ENCODE measurements around the gene DOK7. TPM values are rescaled to one million over a fixed set of nuclear protein-coding genes. Genes with fewer than 3 reads are reported as not detected.

The DOK7 gene
- total RNA-seq, 1 donor from 2014 or later = 33.5 TPM

DNA sequence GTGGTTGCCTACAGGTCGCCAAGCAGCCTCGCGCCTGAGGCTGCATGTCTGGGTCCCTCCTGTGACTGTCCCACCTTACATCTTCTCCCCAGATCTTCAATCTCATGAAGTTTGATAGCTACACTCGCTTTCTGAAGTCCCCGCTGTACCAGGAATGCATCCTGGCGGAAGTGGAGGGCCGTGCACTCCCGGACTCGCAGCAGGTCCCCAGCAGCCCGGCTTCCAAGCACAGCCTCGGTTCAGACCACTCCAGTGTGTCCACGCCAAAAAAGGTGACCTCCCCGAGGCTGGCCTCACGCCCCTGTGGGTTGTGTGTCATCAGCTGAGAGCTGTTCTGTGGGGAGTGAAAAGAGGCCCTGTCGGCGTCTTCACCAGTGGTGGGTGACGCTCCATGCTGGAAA is 46.3 kb upstream of the DOK7 start:
- H3K9me3 ChIP-seq = no peaks in the 10 kb centered on the region
- intact Hi-C loops (cut with DNase I) = no loop called here
- no peak for DNase-seq (ENCODE audit: low spot score in 2 of 2)
- no peaks in the 10 kb centered on the region for H3K27me3 ChIP-seq
- H3K4me3 ChIP-seq = no peak overlapping the region
- H3K27ac ChIP-seq = no peak overlapping the region
- H3K36me3 ChIP-seq = peaks cover 20 to 38% of the 10 kb centered on the region in 2 donors
- TF ChIP-seq, protein P1, sequence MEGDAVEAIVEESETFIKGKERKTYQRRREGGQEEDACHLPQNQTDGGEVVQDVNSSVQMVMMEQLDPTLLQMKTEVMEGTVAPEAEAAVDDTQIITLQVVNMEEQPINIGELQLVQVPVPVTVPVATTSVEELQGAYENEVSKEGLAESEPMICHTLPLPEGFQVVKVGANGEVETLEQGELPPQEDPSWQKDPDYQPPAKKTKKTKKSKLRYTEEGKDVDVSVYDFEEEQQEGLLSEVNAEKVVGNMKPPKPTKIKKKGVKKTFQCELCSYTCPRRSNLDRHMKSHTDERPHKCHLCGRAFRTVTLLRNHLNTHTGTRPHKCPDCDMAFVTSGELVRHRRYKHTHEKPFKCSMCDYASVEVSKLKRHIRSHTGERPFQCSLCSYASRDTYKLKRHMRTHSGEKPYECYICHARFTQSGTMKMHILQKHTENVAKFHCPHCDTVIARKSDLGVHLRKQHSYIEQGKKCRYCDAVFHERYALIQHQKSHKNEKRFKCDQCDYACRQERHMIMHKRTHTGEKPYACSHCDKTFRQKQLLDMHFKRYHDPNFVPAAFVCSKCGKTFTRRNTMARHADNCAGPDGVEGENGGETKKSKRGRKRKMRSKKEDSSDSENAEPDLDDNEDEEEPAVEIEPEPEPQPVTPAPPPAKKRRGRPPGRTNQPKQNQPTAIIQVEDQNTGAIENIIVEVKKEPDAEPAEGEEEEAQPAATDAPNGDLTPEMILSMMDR (IDR thresholded peaks at IDR 0.05) = no peak
- H3K4me1 ChIP-seq = no peaks in the 10 kb centered on the region

DNA sequence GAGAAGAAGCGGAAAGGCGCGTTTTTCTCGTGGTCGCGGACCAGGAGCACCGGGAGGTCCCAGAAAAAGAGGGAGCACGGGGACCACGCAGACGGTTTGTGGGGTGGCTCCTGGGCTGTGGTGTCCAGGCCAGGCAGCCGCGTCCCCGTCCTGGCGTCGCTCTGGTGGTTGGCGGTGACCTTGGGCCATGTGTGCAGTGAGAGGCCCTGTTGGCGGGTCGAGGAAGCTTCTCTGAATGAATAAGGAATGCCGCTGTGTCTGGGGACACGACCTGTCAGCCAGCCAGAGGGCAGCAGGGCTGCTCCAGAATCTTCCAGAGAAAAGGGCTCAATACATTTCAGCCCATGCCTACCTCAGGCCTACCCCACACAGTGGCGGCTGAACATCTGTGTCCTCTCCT is 45.7 kb upstream of the DOK7 start:
- Histone ChIP-seq H3K9me3 (no peaks in the 10 kb centered on the region), H3K27ac (no peak overlapping the region), H3K27me3 (no peaks in the 10 kb centered on the region), H3K4me3 (no peak overlapping the region), H3K4me1 (no peaks in the 10 kb centered on the region), H3K36me3 (peaks cover 21 to 44% of the 10 kb centered on the region in 2 donors)
- DNase-seq (ENCODE audit: low spot score in 2 of 2) = no peak
- intact Hi-C loops (cut with DNase I) = no loop called here
- TF ChIP-seq, protein P1 (IDR thresholded peaks at IDR 0.05) = no peak

DNA sequence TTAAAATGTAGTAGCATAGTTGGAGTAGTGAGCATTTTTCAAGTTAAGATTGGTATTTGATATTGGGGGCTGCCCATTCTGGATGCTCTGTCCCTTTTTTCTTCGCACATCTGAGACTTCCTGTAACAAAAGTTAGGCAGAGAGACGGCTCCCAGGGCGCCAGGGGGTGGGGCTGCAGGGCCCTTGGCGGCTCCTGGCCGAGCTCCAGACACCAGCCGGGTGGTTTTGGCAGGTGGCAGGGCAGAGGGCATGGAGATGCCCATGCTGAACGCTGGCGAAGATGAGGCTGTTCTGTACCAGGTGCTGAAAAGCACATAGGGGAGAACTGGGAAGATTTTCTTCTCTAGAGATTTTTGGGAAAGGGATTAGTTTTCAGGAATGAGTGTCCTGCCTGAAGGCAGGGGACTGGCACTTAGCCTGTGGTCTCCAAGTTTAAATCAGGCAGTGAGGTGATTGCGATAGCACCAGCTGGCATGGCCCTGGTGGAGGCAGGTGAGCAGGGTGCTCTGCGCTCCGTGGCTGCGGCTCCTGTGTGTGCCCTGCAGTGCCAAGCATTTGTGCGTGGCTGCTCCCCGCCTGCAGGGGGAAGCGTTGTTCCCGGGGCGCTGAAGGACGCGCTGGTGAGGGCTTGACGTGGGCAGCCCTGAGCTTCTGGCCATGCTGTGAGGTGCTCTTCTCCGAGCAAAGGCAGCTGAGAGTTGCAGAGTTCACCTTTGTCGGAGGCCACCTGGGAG is 44.9 kb upstream of the DOK7 start:
- Histone ChIP-seq H3K4me1 (no peaks in the 10 kb centered on the region), H3K4me3 (no peak overlapping the region), H3K27ac (no peak overlapping the region), H3K36me3 (peaks cover 28 to 48% of the 10 kb centered on the region in 2 donors), H3K27me3 (no peaks in the 10 kb centered on the region), H3K9me3 (no peaks in the 10 kb centered on the region)
- intact Hi-C loops (cut with DNase I) = no loop called here
- TF ChIP-seq, protein P1 (IDR thresholded peaks at IDR 0.05) = no peak
- DNase-seq (ENCODE audit: low spot score in 2 of 2) = no peak

DNA sequence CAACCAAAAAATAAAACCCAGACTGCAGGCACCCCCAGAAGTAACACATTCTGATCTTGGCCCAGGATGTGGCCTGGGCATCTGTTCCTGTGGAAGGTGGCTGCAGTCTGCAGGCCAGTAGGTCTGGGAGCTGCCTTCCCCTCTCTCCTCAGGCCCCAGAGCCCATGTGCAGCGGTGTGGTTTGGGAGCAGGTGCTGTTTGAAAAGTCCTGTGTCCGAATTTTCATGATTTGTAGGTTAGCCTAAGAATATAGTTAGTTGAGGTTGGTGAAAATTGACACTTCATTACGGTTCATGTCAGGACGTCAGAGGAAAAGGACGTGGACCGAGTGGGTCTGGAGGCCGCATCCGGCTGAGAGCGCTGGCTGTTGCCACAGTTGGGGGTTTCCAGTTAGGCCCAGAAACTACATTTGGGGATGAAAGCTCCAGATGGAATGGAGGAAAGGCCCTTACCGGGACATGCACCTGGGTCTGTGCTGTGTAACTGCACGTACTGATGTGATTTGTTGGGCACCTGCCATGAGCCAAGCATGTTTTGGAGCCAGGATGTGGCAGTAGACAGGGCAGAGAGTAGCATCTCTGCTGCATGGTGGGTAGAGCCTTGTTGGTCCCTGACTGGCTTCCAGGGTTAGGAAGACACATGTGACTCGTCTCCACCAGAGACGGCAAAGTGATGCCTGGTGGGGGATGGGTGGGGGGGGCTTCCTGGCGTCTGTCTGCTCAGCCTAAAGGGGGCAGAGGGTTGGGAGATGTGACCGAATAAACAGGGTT is 43.1 kb upstream of the DOK7 start:
- no peak overlapping the region for H3K27ac ChIP-seq
- H3K4me3 ChIP-seq = no peak overlapping the region
- TF ChIP-seq, protein P1 (IDR thresholded peaks at IDR 0.05) = no peak
- H3K9me3 ChIP-seq = no peaks in the 10 kb centered on the region
- DNase-seq (ENCODE audit: low spot score in 2 of 2) = peak in 1 of 2 donors; percentile 1
- H3K27me3 ChIP-seq = no peaks in the 10 kb centered on the region
- H3K4me1 ChIP-seq = no peaks in the 10 kb centered on the region
- H3K36me3 ChIP-seq = peaks cover 32 to 60% of the 10 kb centered on the region in 2 donors
- intact Hi-C loops (cut with DNase I) = no loop called here

DNA sequence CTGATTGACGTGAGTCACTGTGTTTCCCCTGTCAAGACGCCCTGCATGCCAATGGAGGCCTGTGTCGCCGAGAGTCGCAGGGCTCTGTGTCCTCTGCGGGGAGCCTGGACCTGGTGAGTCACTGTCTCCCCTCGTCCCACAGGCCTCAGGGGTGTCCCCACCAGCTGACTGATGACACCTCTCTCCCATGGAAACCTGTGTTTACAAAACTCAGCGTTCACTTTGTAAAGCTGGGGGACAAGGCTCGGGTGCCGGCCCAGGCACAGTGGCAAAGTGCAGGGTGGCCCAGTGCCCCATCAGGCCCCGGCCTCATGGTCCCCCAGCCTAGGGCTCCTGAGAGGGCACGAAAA is 42.5 kb upstream of the DOK7 start:
- Histone ChIP-seq H3K9me3 (no peaks in the 10 kb centered on the region), H3K4me3 (no peak overlapping the region), H3K27me3 (no peaks in the 10 kb centered on the region), H3K4me1 (no peaks in the 10 kb centered on the region), H3K27ac (no peak overlapping the region), H3K36me3 (peaks cover 29 to 57% of the 10 kb centered on the region in 2 donors)
- TF ChIP-seq, protein P1 (IDR thresholded peaks at IDR 0.05) = no peak
- intact Hi-C loops (cut with DNase I) = no loop called here
- no peak for DNase-seq (ENCODE audit: low spot score in 2 of 2)

All from ascending aorta (tissue), 2 donors.